ENCODE measurements around the gene CLCN5.

The CLCN5 gene

GRCh38 chrX:50106051-50106675, 183.8 kb downstream of the CLCN5 start:
- no peak overlapping the region for H3K4me3 ChIP-seq (ENCODE audit: low read depth, low read length)

GRCh38 chrX:50107470-50107869, 185.1 kb downstream of the CLCN5 start:
- H3K4me3 ChIP-seq (ENCODE audit: low read depth, low read length) = no peak overlapping the region
- no peak for TF ChIP-seq CTCF (IDR thresholded peaks at IDR 0.05; ENCODE audit: borderline replicate concordance, insufficient read depth, low read depth, low read length)

More at GRCh38 chrX:50106051-50106675, 183.8 kb downstream of the CLCN5 start:
- no peak for TF ChIP-seq CTCF (IDR thresholded peaks at IDR 0.05; ENCODE audit: borderline replicate concordance, insufficient read depth, low read depth, low read length)

GRCh38 chrX:50108264-50108663, 185.9 kb downstream of the CLCN5 start:
- no peak overlapping the region for H3K4me3 ChIP-seq (ENCODE audit: low read depth, low read length)
- TF ChIP-seq CTCF (IDR thresholded peaks at IDR 0.05; ENCODE audit: borderline replicate concordance, insufficient read depth, low read depth, low read length) = no peak

GRCh38 chrX:50111742-50112141, 189.3 kb downstream of the CLCN5 start:
- H3K4me3 ChIP-seq (ENCODE audit: low read depth, low read length) = no peak overlapping the region
- no peak for TF ChIP-seq CTCF (IDR thresholded peaks at IDR 0.05; ENCODE audit: borderline replicate concordance, insufficient read depth, low read depth, low read length)

GRCh38 chrX:50114113-50114512, 191.7 kb downstream of the CLCN5 start:
- H3K4me3 ChIP-seq (ENCODE audit: low read depth, low read length) = no peak overlapping the region
- TF ChIP-seq CTCF (IDR thresholded peaks at IDR 0.05; ENCODE audit: borderline replicate concordance, insufficient read depth, low read depth, low read length) = no peak

GRCh38 chrX:50115973-50116372, 193.6 kb downstream of the CLCN5 start:
- H3K4me3 ChIP-seq (ENCODE audit: low read depth, low read length) = no peak overlapping the region
- TF ChIP-seq CTCF (IDR thresholded peaks at IDR 0.05; ENCODE audit: borderline replicate concordance, insufficient read depth, low read depth, low read length) = no peak

- no peak overlapping the region for H3K4me3 ChIP-seq (ENCODE audit: low read depth, low read length)
- no peak for TF ChIP-seq CTCF (IDR thresholded peaks at IDR 0.05; ENCODE audit: borderline replicate concordance, insufficient read depth, low read depth, low read length)
These were observed 195.1 kb downstream of the CLCN5 start for GRCh38 chrX:50117476-50117875.

Data from GM12875 (cell line).